ENCODE results near the gene HES5. TPM values are rescaled to one million over a fixed set of nuclear protein-coding genes. Genes with fewer than 3 reads are reported as not detected.

The HES5 gene
- total RNA-seq, 1 experiment from 2014 or later = not detected

- DNase-seq = no peak
- H3K4me3 Mint-ChIP-seq (ENCODE audit: low read depth, unreplicated experiment) = no peak overlapping the region
- H3K27me3 Mint-ChIP-seq (ENCODE audit: unreplicated experiment) = no peaks in the 10 kb centered on the region
- H3K36me3 Mint-ChIP-seq (ENCODE audit: insufficient read depth, unreplicated experiment) = peaks cover 20% of the 10 kb centered on the region
- no TSS peak for BruUV-seq (replicated peaks)
- CTCF ChIA-PET = interaction anchor here (1.2 to 1.6 kb wide), 2 partner anchors 17 to 137 kb away, joined by 3 to 4 read pairs; no protein-coding TSS in a partner anchor
- intact Hi-C loops (cut with micrococcal nuclease; ENCODE audit: unreplicated experiment) = no loop called here
- H3K9me3 Mint-ChIP-seq (ENCODE audit: low read depth, unreplicated experiment) = no peaks in the 10 kb centered on the region
- TF ChIP-seq CTCF (IDR thresholded peaks at IDR 0.05; ENCODE audit: unreplicated experiment) = no peak
- no peak overlapping the region for H3K27ac Mint-ChIP-seq (ENCODE audit: unreplicated experiment)
- H3K4me1 Mint-ChIP-seq (ENCODE audit: low read depth, unreplicated experiment) = peaks cover 20% of the 10 kb centered on the region
Measured at GRCh38 chr1:2561446-2561845, 31.4 kb upstream of the HES5 start.

GRCh38 chr1:2560299-2561073 lies 30.4 kb upstream of the HES5 start:
- no peak for TF ChIP-seq CTCF (IDR thresholded peaks at IDR 0.05; ENCODE audit: unreplicated experiment)
- H3K9me3 Mint-ChIP-seq (ENCODE audit: low read depth, unreplicated experiment) = no peaks in the 10 kb centered on the region
- intact Hi-C loops (cut with micrococcal nuclease; ENCODE audit: unreplicated experiment) = no loop called here
- H3K4me1 Mint-ChIP-seq (ENCODE audit: low read depth, unreplicated experiment) = peaks cover 16% of the 10 kb centered on the region
- CTCF ChIA-PET = interaction anchor here (0.5 to 1.2 kb wide), 2 partner anchors 59 to 136 kb away, joined by 3 to 4 read pairs; no protein-coding TSS in a partner anchor
- DNase-seq = no peak
- BruUV-seq (replicated peaks) = no TSS peak
- H3K27me3 Mint-ChIP-seq (ENCODE audit: unreplicated experiment) = no peaks in the 10 kb centered on the region
- H3K36me3 Mint-ChIP-seq (ENCODE audit: insufficient read depth, unreplicated experiment) = peaks cover 29% of the 10 kb centered on the region
- no peak overlapping the region for H3K27ac Mint-ChIP-seq (ENCODE audit: unreplicated experiment)
- H3K4me3 Mint-ChIP-seq (ENCODE audit: low read depth, unreplicated experiment) = no peak overlapping the region

- Mint-ChIP-seq H3K4me1 (ENCODE audit: low read depth, unreplicated experiment) (peaks cover 8% of the 10 kb centered on the region), H3K4me3 (ENCODE audit: low read depth, unreplicated experiment) (no peak overlapping the region), H3K9me3 (ENCODE audit: low read depth, unreplicated experiment) (no peaks in the 10 kb centered on the region), H3K27me3 (ENCODE audit: unreplicated experiment) (no peaks in the 10 kb centered on the region), H3K36me3 (ENCODE audit: insufficient read depth, unreplicated experiment) (peaks cover 31% of the 10 kb centered on the region), H3K27ac (ENCODE audit: unreplicated experiment) (no peak overlapping the region)
- no peak for TF ChIP-seq CTCF (IDR thresholded peaks at IDR 0.05; ENCODE audit: unreplicated experiment)
- no TSS peak for BruUV-seq (replicated peaks)
- no peak for DNase-seq
- intact Hi-C loops (cut with micrococcal nuclease; ENCODE audit: unreplicated experiment) = no loop called here
- CTCF ChIA-PET = interaction anchor here (0.5 kb wide), 1 partner anchor 60 kb away, joined by 4 read pairs; no protein-coding TSS in a partner anchor
Measured at GRCh38 chr1:2559509-2560298, 29.6 kb upstream of the HES5 start.

GRCh38 chr1:2558861-2559260 lies 28.8 kb upstream of the HES5 start:
- no peak for DNase-seq
- Mint-ChIP-seq H3K36me3 (ENCODE audit: insufficient read depth, unreplicated experiment) (peaks cover 31% of the 10 kb centered on the region), H3K4me1 (ENCODE audit: low read depth, unreplicated experiment) (peaks cover 8% of the 10 kb centered on the region), H3K27ac (ENCODE audit: unreplicated experiment) (peak overlapping the region; percentile 47), H3K9me3 (ENCODE audit: low read depth, unreplicated experiment) (no peaks in the 10 kb centered on the region), H3K27me3 (ENCODE audit: unreplicated experiment) (no peaks in the 10 kb centered on the region), H3K4me3 (ENCODE audit: low read depth, unreplicated experiment) (no peak overlapping the region)
- no TSS peak for BruUV-seq (replicated peaks)
- TF ChIP-seq CTCF (IDR thresholded peaks at IDR 0.05; ENCODE audit: unreplicated experiment) = no peak
- intact Hi-C loops (cut with micrococcal nuclease; ENCODE audit: unreplicated experiment) = no loop called here
- CTCF ChIA-PET = no interaction called here

All from Calu3 (cell line).